NCI-H460 (cell line): ENCODE data around the gene IMPDH1. TPM values are rescaled to one million over a fixed set of nuclear protein-coding genes. Genes with fewer than 3 reads are reported as not detected.

Experiments used
- DNase-seq: peaks from one replicate; pipeline ENCODE4 v3.0.0-alpha.2; 2016; ENCODE audit warnings: low read depth; ENCODE audit errors: extremely low read depth
- total RNA-seq: library from RNA; depleted of rRNA; stranded (reverse); fragments of >200 nt; shearing (Covaris generic); gene quantifications from 2 replicates; pipeline ENCODE4 v1.2.3, GENCODE V29; 2014

The IMPDH1 gene
- total RNA-seq, 1 experiment from 2014 or later, result 88.9 TPM

DNA sequence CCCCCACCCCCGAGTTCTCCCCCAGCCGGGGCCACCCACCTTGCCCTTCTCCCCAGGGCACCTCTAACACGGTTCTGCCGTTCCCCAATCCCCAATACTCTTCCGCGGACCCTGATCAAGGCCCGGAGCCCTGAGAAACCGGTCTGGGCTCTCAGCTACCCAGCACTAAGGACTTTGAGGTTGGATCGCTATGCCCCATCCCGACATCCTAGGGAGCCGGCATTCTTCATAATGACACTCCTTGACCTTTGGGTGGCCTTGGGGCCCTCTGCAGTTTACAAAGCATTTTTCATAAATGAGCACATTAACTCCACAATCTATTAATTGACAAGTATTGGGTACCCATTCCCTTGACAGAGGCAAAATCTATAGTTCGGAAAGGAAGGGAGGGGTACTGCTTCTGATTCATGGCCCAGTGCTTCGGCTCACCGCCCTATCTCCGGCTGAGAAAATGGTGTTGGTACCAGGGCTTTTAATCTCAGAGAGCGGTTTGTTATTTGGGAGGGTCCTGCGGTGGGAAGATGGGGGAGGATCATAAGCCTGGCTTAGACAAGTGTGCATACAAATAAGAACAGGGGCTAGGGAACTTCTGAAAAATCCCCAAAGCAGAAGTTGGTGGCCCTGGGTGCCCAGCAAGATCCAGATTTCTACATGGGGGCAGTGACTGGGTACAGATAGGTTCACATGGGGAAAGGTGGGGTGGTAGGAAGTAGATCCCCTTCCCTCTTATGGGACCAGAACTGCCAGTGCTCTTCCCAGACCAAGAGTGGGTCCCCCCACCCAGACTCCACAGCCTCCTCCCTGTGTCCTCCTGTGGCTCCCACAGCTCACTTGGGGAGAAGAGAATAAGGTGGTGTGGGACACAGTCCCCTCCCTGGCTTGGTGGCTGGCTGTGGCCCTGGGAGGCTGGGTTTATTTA lies 3.2 kb downstream of the IMPDH1 start:
- DNase-seq, result no peak

DNA sequence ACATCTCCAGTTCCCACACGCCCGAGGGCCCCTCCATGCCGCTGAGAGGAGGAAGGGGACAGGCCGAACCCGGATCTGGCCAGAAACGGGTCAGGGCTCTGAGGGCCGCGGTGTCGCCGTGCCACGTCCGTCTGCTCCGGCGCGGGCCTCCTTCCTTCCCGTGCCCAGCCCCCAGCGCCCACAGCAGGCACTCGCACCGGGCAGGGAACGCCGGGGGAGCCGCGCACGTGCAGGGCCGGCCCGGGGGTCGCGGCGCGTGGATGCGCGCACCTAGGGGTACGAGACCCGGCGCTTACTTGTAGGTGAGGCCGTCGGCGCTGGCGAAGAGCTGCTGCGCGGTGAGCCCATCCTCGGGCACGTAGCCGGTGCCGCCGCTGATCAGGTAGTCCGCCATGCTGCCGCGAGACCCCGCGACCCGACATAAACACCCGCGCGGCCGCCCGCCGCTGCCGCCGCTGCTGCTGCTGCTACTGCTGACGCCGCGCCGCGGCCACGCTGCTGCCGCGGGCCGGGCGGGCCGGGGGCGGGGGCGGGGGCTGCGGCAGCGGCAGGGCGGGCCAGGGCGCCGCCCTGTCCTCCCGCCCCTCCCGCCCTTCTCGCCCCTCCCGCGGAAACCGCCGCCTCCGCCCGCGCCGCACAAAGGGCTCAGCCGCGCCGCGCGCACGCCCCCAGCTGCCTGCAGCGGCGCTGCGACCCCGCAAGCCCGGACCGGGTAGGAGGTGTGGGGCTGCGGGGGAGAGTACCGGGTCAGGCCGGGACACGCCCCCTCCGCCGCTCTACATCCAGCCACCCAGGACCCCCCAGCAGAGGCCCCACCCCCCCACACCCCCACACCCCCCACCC lies 4.1 kb downstream of the IMPDH1 start:
- peak; percentile 45 for DNase-seq

DNA sequence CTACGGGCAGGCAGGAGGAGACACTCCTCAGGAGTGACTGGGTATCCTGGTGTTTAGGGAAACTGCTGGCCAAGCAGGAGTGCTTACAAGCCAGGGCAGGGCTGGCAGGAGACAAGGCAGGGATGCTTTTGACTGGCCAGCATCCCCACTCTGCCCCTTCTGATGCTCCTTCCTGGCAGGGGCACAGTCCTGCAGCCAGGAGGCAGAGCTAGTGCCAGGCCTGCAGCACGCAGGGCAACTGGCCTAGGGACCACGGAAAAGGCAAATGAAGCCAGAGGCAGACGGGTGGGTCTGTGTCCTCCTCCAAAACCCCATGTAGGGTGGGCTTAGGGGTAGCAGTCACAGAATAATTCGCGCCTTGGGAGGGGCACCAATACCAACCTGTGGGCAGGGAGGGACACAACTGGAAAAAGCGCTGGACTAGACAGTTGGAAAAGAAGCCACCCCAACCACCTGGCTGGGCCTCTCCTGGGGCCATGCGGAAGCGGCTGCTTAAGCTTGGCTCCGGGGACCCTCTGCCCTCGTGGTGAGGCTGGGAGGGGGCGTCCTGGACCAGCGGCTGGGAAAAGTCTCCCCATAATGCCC lies 4.8 kb downstream of the IMPDH1 start:
- DNase-seq, result no peak

DNA sequence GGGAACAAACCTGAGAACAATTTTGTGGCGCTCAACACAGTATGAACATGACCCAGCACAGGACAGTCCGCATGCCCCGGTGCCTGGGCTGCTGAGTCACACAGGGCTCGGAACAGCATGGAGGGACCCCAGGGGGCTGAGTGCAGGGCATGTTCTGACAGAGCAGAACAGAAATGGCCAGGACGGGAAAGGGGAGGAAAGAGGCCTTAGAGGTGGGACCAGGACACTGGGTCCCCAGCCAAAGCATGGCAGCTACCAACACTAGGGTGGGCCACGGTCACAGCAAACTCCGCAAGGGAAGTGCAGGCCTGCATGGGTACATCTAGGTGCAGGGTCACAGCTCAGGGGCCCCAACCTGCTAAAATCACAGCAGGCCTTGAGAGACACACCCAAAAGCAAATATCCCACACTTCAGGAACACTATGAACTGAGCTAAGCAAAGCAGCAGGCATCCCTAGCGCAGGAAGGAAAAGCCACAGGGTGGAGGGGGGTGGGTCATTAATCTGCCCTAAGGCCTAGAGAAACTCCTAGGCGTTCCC lies 5.6 kb downstream of the IMPDH1 start:
- no peak for DNase-seq

DNA sequence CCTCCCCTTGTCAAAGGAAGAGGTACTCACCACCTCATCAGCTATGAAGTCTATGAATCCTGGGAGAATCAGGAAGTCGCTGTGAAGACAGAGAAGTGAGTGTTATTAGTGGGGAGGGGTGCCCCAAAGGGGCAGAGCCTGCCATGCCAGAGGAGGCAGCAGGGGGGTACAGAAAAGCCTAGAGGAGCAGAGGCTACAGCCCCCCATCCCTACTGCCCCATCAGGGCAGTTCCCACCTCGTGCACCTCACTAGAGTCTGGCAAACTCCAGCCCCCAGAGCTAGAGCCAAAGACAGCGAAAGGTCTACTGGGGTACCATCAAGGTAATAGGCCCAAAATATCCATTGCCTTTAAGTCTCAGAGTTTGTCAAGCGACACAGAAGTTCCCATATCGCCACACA lies 6.1 kb downstream of the IMPDH1 start:
- DNase-seq, result no peak

DNA sequence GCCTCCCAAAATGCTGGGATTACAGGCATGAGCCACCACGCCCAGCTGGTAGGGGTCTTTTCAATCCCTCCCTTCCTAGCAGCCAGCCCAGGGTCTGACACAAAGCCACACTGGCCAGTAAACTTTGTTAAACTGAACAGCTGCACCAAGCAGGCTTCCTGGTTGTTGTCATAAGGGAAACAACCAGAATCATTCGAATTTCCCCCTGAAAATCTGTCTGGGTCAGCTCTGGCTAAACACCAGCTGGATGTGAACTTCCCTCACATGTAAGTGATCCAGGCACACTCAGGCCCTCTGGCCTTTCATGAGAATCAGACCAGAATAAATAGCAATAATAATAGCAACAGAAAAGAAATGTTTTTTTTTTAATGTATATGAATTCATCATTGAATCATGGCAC lies 7.4 kb downstream of the IMPDH1 start:
- no peak for DNase-seq

DNA sequence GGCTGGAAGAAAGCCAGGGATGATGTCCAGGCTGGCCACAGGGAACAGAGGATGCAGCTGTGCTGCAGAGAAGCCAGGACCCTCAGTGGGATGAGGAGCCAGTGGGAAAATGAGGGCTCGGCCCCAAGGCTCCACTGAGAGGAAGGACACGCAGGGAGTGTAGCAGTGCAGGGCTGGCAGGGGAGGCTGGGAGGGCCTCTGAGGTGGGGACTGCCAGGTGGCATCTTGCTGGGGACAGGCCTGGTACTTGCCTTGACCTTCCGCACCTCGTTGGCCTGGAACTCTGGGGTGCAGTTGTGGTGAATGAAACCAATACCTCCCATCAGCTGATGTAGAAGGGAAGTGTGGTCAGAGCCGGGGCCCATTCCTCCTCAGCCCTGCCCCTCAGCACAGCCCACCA lies 9.2 kb downstream of the IMPDH1 start:
- DNase-seq, result no peak

DNA sequence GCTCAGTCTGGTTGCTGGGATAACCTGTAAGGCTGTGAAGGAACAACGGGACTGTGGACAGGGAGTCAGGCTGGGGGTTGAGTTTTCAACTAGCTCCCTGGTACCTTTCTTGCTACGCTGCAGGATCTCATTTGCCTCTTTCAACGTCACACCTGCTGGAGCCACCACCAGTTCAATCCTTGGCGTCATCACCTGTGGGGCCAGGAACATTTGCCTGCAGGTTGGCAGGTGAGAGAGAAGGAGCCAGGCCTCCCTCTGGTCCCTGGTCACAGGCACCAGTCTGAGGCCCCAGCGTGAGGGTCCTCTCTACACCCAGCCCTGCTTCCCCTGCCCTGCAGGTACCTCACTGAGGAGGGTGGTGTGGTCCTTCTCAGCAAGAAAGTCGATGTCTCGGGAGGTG lies 9.8 kb downstream of the IMPDH1 start:
- no peak for DNase-seq

DNA sequence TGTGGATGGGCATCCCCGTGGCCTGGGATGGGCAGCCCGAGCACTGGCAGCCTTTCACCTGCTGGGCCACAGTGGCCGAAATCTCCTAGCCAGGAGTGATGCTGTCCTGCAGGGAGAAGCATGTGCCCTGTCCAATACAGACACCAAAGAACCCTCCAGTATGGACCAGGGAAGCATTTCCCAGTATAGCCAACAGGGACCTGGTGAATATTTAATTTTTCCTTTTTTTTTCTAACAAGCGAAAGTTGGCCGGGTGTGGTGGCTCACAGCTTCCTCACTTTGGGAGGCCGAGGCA lies 11.0 kb downstream of the IMPDH1 start:
- DNase-seq, result no peak

DNA sequence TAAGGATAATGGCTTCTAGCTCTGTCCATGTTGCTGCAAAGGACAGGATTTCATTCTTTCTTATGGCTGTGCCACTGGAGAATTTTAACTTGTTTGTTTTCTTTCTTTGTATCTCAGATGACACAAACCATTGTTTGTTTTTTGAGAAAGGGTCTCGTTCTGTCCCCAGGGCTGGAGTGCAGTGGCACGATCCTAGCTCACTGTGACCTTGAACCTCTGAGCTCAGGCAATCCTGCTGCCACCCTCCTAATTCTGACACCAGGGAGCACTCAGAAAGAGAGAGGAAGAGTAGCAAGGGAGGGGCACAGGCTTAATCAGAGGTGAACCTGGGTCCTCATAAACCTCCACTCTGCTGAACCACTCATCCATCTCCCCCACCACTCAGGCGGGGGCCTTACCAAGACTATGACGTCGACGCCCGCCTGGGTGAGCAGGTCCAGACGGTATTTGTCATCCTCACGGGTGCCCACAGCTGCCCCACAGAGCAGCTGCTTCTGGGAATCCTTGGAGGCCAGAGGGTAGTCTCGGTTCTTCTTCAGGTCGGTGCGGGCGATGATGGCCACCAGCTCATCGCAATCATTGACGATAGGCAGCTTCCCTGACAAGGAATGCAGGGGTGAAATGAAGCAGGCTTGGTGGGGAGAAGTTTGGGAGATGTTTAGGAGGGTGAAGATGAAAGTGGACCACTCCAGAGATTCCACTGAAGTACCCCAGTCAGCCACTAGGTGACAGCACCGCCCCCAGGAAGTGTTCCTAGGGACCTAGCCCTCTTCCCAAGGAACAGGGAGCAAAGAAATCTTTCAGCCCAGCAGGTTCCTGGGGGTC lies 11.6 kb downstream of the IMPDH1 start:
- peak; percentile 43 for DNase-seq

DNA sequence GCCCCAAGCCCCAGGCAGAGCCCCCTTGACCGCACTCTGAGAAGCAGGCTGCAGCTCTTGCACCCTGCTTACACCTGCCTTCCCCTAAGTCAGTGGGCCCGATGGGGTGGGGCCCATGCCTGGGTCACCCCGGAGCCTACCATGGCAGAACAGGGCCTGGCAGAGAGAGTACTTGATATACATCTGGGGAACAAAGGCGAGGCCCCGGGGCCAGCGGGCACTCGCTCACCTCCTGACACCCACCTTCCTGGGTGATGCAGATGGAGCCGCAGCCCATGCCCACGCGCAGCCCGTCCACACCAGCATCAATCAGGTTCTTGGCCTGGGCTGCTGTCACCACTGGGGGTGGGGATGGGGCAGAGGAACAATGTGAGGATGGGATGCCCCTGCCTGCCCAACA lies 13.4 kb downstream of the IMPDH1 start:
- no peak for DNase-seq

DNA sequence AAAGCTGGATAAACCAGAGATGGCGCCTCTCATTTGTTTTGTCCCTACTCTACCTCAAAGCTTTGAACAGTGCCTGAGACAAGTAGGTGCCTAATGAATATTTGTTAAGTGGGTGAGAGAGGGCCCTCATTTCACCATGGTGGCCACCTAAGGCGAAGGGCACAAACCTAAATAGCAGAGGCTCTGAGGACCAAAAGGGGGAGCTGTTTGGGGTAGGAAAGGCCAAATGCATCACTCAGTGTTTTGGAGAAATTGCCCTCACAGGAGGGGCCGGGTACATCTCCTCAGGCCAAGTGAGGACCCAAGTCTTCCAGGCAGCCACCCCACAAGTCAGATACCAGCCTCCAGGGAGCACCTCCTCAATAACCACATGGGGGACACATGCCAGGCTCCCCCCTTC lies 14.0 kb downstream of the IMPDH1 start:
- DNase-seq, result no peak

DNA sequence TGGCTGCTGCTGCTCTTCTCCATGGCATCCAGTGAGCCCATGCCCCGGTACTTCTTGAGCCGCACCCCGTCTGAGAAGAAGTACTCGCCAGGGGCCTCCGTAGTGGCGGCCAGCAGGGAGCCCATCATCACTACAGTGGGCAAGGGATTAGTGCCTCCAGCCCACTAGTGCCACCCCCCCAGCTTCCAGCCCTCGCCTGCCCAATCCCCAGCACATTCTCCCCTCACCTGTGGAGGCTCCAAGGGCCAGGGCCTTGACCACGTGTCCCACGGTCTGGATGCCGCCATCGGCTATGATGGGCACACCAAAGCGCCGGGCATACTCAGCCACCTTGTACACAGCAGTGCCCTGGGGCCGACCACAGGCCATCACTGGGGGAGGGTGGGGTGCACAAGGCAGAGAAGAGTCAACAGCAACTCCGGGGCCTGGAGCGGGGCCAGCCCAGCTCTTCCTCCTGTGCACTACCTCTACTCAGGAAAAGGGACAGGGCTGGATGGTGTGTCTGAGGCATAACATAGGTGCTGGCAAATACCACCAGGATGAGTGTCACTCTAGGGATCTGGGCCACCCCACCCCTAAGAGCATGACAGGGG lies 14.8 kb downstream of the IMPDH1 start:
- no peak for DNase-seq

DNA sequence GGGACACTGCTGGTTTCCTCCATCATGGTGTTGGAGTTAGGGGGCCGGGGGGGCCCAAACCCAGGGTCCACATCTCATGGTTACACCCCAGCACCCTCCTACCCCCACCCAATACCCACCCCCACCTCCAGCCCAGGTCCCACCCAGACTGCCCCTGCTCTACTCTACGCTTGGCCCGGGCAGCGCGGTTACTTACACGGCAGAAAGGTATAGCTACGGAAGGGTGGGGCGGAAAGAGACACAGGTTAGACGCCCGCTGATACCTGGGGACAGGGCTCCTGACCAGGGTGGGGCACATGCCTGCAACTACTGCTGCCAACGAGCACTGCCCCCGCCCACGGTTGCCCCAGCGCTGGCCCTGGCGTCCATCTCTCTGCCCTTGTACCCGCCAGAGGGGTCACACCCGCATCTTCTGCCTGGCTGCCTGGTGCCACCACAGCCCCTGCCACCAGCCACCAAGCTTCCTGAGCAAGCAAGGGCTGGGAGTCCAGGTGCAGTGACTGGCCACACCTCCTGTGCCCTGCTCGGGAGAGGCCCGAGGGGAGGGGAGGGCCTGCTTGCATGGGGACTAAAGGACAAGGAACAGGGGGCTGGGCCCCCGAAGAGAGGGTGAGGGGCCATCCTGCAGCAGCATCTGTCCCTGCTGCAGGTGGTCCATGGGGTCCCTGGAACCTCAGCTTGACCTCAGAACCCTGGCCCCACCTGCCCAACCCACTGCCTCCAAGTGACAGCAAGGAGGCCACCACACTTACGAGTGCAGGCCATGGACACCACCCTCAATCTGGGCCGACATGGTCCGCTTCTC lies 16.1 kb downstream of the IMPDH1 start:
- no peak for DNase-seq

DNA sequence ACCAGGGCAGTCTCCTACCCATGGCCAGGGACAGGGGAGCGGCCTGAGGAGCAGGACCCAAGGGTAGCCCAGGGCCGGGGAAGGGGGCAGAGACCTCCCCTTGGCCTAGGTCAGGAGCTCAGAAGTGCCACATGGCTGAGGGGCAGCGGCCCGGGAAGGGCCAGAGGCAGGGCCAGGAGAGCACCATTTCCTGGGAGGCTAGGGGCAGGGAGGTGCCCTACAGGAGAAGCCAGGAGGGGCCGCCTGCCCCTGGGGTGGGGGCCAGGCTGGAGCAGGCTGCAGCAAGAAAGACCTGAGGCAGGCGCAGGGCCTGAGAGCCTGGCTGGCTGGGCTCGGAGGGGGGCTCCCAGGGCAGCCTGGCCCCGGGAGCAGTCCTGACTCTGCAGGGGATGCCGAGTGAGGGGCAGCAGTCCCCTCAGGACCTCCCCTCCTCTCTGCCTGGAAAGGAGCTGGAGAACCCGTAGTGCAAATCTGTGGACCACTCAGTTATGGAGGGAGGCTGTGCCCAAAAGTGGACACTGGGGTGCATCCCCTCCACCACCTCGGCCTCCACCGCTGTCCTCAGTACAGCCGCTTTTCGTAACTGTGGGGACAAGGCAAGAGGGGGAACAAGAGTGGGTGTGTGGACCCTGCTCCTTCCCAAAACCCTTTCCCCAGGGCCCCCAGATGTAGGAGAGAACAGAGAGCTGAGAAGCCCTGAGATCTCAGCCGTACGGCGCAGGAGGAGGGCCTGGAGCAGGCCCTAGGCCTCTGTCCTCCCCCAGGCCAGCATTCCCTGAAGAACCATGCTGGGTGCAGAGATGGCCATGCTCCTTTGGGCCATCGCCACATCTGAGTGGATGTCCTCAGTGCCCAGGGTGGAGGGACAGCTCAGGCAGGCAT lies 17.1 kb downstream of the IMPDH1 start:
- no peak for DNase-seq

DNA sequence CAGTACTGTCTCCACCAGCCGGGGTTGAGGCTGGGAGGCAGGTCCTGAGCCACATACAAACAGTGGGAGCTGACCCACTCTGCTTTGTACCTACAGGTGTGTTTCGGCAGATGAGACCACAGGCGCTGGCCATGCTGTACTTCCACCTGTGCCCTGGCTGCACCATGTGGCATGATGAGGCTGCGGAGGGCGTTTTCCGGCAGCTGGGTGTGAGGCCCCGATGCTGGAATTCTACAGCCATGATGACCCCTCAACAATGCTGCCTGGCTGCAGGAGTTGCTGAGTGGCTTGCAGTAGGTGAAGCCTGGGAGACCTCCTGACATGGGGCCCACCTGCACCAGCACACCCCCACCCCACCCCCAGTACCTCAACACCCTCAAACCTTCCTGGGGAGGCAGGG lies 18.0 kb downstream of the IMPDH1 start:
- DNase-seq, result no peak

DNA sequence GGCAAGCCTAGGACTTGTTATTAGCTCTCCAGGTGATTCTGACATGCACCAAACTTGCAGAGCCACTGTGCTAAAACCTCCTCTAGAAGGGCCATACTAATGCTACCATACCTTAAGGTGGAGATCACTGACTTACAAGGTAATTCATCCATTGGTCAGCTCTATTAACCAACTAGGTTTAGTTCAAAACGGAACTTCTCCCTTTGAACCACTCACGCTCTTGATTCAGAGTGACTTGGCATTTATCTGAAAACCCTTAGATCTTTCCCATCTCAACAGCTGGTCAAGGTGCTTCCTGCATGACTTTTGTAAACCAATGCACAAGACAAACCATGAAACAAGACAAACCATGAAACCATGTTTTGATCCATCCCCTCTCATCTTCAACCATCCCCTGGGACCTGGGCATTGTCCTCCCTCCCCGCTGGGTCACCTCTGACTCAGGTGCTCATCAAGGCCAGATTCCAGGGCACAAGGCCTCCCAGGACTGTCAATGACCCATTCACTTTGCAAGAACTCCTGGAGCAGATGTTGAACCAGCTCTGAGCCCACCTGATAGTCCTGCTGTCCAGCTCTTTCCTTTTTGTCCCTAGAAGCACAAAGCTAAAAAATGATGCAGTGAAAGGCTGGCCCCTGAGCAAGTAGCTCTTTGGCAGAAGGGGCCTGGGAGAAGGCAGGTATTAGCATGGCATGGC lies 18.8 kb downstream of the IMPDH1 start:
- DNase-seq, result no peak
